Smooth muscle cell (in vitro differentiated cells): ENCODE data around the gene ARL6. TPM values are rescaled to one million over a fixed set of nuclear protein-coding genes. Genes with fewer than 3 reads are reported as not detected.
"Not testable (repeated sequence)": the region's sequence is repeated elsewhere in the genome, so short reads cannot be mapped to it uniquely, and the experiment has no call there.

Experiments used
- DNase-seq: peaks from one replicate; lab custom pipeline; 2025; ENCODE audit not compliant: unreplicated experiment; lab: John Stamatoyannopoulos, UW
- H2AFZ ChIP-seq: fragments of 200-600 bp; sonication (generic); 2 replicates; pipeline ENCODE4 v1.6.0; 2016; ENCODE audit warnings: antibody characterized with exemption, low read depth, mild to moderate bottlenecking
- H3F3A ChIP-seq: fragments of 200-600 bp; sonication (generic); 2 replicates; pipeline ENCODE4 v1.6.0; 2017; ENCODE audit warnings: antibody characterized with exemption, low read depth
- H3K27ac ChIP-seq: fragments of 200-600 bp; sonication (generic); 2 replicates; pipeline ENCODE4 v1.5.1; 2016; ENCODE audit warnings: low read depth, mild to moderate bottlenecking
- H3K27me3 ChIP-seq: fragments of 200-600 bp; sonication (generic); 2 replicates; pipeline ENCODE4 v1.6.1; 2016; ENCODE audit warnings: low read depth, mild to moderate bottlenecking
- H3K36me3 ChIP-seq: fragments of 200-600 bp; sonication (generic); 2 replicates; pipeline ENCODE4 v1.5.1; 2016; ENCODE audit warnings: low read depth
- H3K4me1 ChIP-seq: fragments of 200-600 bp; sonication (generic); 2 replicates; pipeline ENCODE4 v1.5.1; 2016; ENCODE audit warnings: low read depth
- H3K4me2 ChIP-seq: fragments of 200-600 bp; sonication (generic); 2 replicates; pipeline ENCODE4 v1.6.0; 2016; ENCODE audit warnings: mild to moderate bottlenecking
- H3K4me3 ChIP-seq: fragments of 200-600 bp; sonication (generic); 2 replicates; pipeline ENCODE4 v1.5.1; 2016; ENCODE audit warnings: mild to moderate bottlenecking
- H3K79me2 ChIP-seq: fragments of 200-600 bp; sonication (generic); 2 replicates; pipeline ENCODE4 v1.6.0; 2016; ENCODE audit warnings: low read depth, mild to moderate bottlenecking
- H3K9ac ChIP-seq: fragments of 200-600 bp; sonication (generic); 2 replicates; pipeline ENCODE4 v1.6.0; 2016; ENCODE audit warnings: low read depth
- H3K9me3 ChIP-seq: fragments of 200-600 bp; sonication (generic); replicated peaks from 2 replicates; pipeline ENCODE4 v1.5.1; 2016; ENCODE audit warnings: low read depth
- H4K20me1 ChIP-seq: fragments of 200-600 bp; sonication (generic); 2 replicates; pipeline ENCODE4 v1.6.0; 2016; ENCODE audit warnings: low read depth
- WGBS: methylation state at CpG from one replicate; pipeline ENCODE4 v1.1.7; 2016; ENCODE audit warnings: low lambda C conversion rate; 5-methylcytosine and 5-hydroxymethylcytosine counted together
- polyA plus RNA-seq: library from polyadenylated mRNA; unstranded; fragments of >200 nt; fragmentation: Nextera tagmentation; extraction: Ambion mirVana; gene quantifications from 2 replicates; pipeline ENCODE4 v1.2.1, GENCODE V29; 2016
- total RNA-seq: library from RNA; depleted of rRNA; stranded (reverse); fragments of >200 nt; gene quantifications from 2 replicates; pipeline ENCODE4 v1.2.3, GENCODE V29; 2014
- TF ChIP-seq, protein P1 (sequence below): fragments of 200-600 bp; sonication (generic); IDR thresholded peaks from 2 replicates; pipeline ENCODE4 v1.5.1; 2017; ENCODE audit warnings: borderline replicate concordance, mild to moderate bottlenecking, antibody characterized with exemption; ENCODE audit not compliant: insufficient read depth, poor library complexity, severe bottlenecking

ARL6 gene
- total and polyA plus RNA-seq, 2 experiments from 2014 or later, result 5.3 to 27.0 TPM

DNA sequence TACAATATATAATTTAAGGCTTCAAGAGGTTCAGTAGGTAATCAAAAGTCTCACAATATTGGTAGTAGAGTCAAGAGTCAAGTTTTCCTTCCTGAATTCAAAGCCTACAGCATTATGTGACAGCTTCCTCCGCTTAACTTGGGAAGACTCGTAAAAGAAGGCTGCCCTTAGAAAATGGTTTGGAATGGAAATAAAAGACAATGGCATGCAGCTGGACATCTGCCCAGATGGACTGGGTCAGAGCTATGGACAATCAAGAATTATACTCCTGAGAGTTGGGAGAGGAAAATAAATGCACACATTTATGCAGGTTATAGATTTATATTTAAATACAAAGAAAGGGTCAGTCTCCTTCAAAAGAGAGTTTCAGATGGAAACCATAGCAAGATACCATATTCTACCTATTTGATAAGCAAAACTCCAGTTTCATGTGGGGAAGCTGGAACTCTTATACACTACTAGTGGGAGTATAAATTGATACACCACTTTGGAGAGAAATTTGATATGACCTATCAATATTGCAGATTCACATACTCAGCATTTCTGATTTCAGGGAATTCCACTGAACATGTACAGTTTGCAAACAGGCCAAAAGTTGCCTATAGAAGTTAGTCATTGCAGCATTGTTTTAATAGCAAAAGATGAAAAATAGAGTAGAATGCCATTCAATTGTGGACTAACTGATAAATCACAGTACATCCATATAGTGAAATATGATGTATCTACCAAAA is 63.3 kb downstream of the ARL6 start:
- Histone ChIP-seq H2AFZ (no peak overlapping the region), H3K9me3 (no peaks in the 10 kb centered on the region), H3K27me3 (no peaks in the 10 kb centered on the region), H3K36me3 (no peaks in the 10 kb centered on the region), H3K27ac (no peak overlapping the region), H3K4me3 (no peak overlapping the region), H3K9ac (no peak overlapping the region), H3F3A (no peaks in the 10 kb centered on the region), H3K79me2 (peaks cover 7% of the 10 kb centered on the region), H3K4me2 (no peak overlapping the region), H3K4me1 (peaks cover 6% of the 10 kb centered on the region), H4K20me1 (peaks cover 61% of the 10 kb centered on the region)
- TF ChIP-seq, protein P1, sequence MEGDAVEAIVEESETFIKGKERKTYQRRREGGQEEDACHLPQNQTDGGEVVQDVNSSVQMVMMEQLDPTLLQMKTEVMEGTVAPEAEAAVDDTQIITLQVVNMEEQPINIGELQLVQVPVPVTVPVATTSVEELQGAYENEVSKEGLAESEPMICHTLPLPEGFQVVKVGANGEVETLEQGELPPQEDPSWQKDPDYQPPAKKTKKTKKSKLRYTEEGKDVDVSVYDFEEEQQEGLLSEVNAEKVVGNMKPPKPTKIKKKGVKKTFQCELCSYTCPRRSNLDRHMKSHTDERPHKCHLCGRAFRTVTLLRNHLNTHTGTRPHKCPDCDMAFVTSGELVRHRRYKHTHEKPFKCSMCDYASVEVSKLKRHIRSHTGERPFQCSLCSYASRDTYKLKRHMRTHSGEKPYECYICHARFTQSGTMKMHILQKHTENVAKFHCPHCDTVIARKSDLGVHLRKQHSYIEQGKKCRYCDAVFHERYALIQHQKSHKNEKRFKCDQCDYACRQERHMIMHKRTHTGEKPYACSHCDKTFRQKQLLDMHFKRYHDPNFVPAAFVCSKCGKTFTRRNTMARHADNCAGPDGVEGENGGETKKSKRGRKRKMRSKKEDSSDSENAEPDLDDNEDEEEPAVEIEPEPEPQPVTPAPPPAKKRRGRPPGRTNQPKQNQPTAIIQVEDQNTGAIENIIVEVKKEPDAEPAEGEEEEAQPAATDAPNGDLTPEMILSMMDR, result no peak
- no peak for DNase-seq
- WGBS, result 71% methylated on average over 2 of the region's 2 CpGs

GRCh38 chr3:97829198-97829597 is 64.6 kb downstream of the ARL6 start:
- H2AFZ ChIP-seq, result no peak overlapping the region
- no peak for DNase-seq
- H3K36me3 ChIP-seq, result no peaks in the 10 kb centered on the region
- WGBS, result 94% methylated on average over 2 of the region's 2 CpGs
- H3K4me2 ChIP-seq, result no peak overlapping the region
- TF ChIP-seq, protein P1, result no peak
- H3K9ac ChIP-seq, result no peak overlapping the region
- peaks cover 57% of the 10 kb centered on the region for H4K20me1 ChIP-seq
- H3K79me2 ChIP-seq, result peaks cover 3% of the 10 kb centered on the region
- no peak overlapping the region for H3K4me3 ChIP-seq
- no peaks in the 10 kb centered on the region for H3K4me1 ChIP-seq
- H3K27ac ChIP-seq, result no peak overlapping the region
- H3K9me3 ChIP-seq, result no peaks in the 10 kb centered on the region
- H3K27me3 ChIP-seq, result no peaks in the 10 kb centered on the region
- no peaks in the 10 kb centered on the region for H3F3A ChIP-seq

DNA sequence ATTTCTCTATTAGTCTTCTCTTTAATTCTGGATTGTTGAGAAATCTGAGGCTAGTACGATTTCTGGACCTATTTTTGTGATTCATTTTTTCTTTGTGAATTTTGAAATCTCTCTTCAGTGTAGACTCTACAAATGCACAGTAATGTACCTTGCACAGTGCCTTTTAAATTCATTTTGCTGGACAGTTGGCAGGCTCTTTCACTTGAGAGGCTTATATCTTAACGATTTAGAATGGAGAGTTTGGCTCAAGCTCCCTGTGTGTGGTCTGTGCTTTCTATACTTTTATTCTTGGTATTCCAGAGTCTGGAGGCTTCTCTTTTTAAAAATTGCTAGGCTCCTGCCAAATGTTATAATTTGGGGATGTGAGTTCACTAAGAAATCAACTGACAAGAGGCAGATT is 66.1 kb downstream of the ARL6 start:
- Histone ChIP-seq H3K4me2 (no peak overlapping the region), H3K4me3 (no peak overlapping the region), H3F3A (no peaks in the 10 kb centered on the region), H3K79me2 (no peaks in the 10 kb centered on the region), H3K27ac (no peak overlapping the region), H3K4me1 (no peaks in the 10 kb centered on the region), H3K27me3 (no peaks in the 10 kb centered on the region), H3K9me3 (no peaks in the 10 kb centered on the region), H3K36me3 (no peaks in the 10 kb centered on the region), H2AFZ (no peak overlapping the region), H3K9ac (no peak overlapping the region), H4K20me1 (peaks cover 49% of the 10 kb centered on the region)
- TF ChIP-seq, protein P1, result no peak
- WGBS, result 89% methylated on average over 2 of the region's 2 CpGs
- DNase-seq, result no peak

- no peaks in the 10 kb centered on the region for H3K4me1 ChIP-seq
- no peak overlapping the region for H3K9ac ChIP-seq
- no peaks in the 10 kb centered on the region for H3K9me3 ChIP-seq
- TF ChIP-seq, protein P1, result no peak
- DNase-seq, result no peak
- no peak overlapping the region for H3K4me2 ChIP-seq
- H3F3A ChIP-seq, result no peaks in the 10 kb centered on the region
- no peak overlapping the region for H2AFZ ChIP-seq
- H4K20me1 ChIP-seq, result peaks cover 47% of the 10 kb centered on the region
- H3K27ac ChIP-seq, result no peak overlapping the region
- H3K27me3 ChIP-seq, result no peaks in the 10 kb centered on the region
- H3K79me2 ChIP-seq, result no peaks in the 10 kb centered on the region
- no peak overlapping the region for H3K4me3 ChIP-seq
- H3K36me3 ChIP-seq, result no peaks in the 10 kb centered on the region
- WGBS, result 94% methylated on average over 1 of the region's 1 CpG
These were observed 66.6 kb downstream of the ARL6 start for GRCh38 chr3:97831140-97831539.

- H3K27ac ChIP-seq, H3K4me2 ChIP-seq, DNase-seq, H3K4me1 ChIP-seq, H3F3A ChIP-seq, H3K27me3 ChIP-seq, H3K4me3 ChIP-seq, H3K9me3 ChIP-seq, H2AFZ ChIP-seq, H3K79me2 ChIP-seq, H3K9ac ChIP-seq, H3K36me3 ChIP-seq: not testable (repeated sequence)
- peaks cover 28% of the 10 kb centered on the region for H4K20me1 ChIP-seq
- WGBS, result 96% methylated on average over 4 of the region's 4 CpGs
These were observed 68.6 kb downstream of the ARL6 start for GRCh38 chr3:97833184-97833583.
